HepG2 (cell line): ENCODE data around the gene KRT82. TPM values are rescaled to one million over a fixed set of nuclear protein-coding genes. Genes with fewer than 3 reads are reported as not detected.

ENCODE experiments used
- ATAC-seq: fragments of 200-7000 bp; cut with Tn5 transposase; 3 replicates; pipeline ENCODE4 v1.9.1; 2020; ENCODE audit warnings: mild to moderate bottlenecking, moderate library complexity
- BruUV-seq: library from RNA; stranded (reverse); fragments of 400-500 nt; replicated peaks from 2 replicates; lab custom pipeline; 2021; lab: Mats Ljungman, UMichigan
- CTCF ChIA-PET: fragments of 300-600 bp; formaldehyde crosslinking; extraction: SDS; loops from one replicate; lab custom pipeline; 2021; ENCODE audit warnings: low total read pairs, inconsistent platforms, low intra/inter-chr PET ratio; lab: Yijun Ruan, JAX
- POLR2A ChIA-PET: fragments of 350-600 bp; sonication (Branson Sonifier 250); formaldehyde crosslinking; loops from one replicate; lab custom pipeline; 2020; ENCODE audit warnings: antibody characterized with exemption, inconsistent platforms; lab: Yijun Ruan, JAX
- DNase-seq: peaks from one replicate; pipeline ENCODE4 v3.0.0-alpha.2; 2015; ENCODE audit warnings: low spot score
- FAIRE-seq: peaks from 3 replicates; lab custom pipeline; 2011; peaks lifted over from hg19 to GRCh38; lab: Jason Lieb, UNC
- H2AFZ ChIP-seq: one replicate; pipeline ENCODE4 v1.6.1; 2011; ENCODE audit warnings: low read length, inconsistent platforms
- H3K27ac ChIP-seq: fragments of 300-600 bp; 3 replicates; pipeline ENCODE4 v1.8.0; 2011; ENCODE audit warnings: mixed run types, mild to moderate bottlenecking, mixed read lengths, low read length, inconsistent platforms; ENCODE audit not compliant: insufficient read depth; ENCODE audit errors: extremely low read length
- H3K27me3 ChIP-seq, 2 experiments: fragments of 200-600 bp in 1 of 2; 2 replicates in 1 of 2; 3 replicates in 1 of 2; pipeline versions ENCODE4 v1.6.0 to v1.8.0; 2011; ENCODE audit warnings: low read length in 2 of 2, mild to moderate bottlenecking in 2 of 2, moderate library complexity in 2 of 2, inconsistent platforms in 1 of 2; ENCODE audit not compliant: insufficient read depth in 2 of 2, control insufficient read depth in 1 of 2
- H3K36me3 ChIP-seq, 2 experiments: fragments of 200-600 bp in 1 of 2; replicated peaks in 1 of 2; 2 replicates in 1 of 2; 3 replicates in 1 of 2; pipeline versions ENCODE4 v1.5.1 to v1.8.0; 2011; ENCODE audit warnings: low read length in 2 of 2, inconsistent platforms in 1 of 2; ENCODE audit not compliant: insufficient read depth in 2 of 2, control insufficient read depth in 1 of 2
- H3K4me1 ChIP-seq: 2 replicates; pipeline ENCODE4 v1.5.1; 2012; ENCODE audit warnings: low read length, inconsistent platforms; ENCODE audit not compliant: insufficient read depth
- H3K4me2 ChIP-seq: 2 replicates; pipeline ENCODE4 v1.6.0; 2011; ENCODE audit warnings: low read depth, low read length, inconsistent platforms
- H3K4me3 ChIP-seq, 3 experiments: fragments of 200-600 bp in 1 of 3; sonication (generic), shearing (Covaris generic) in 1 of 3; replicated peaks in 1 of 3; 2 replicates each; pipeline ENCODE4 v1.5.1; 2011 to 2016; ENCODE audit warnings: low read length in 3 of 3, inconsistent platforms in 2 of 3, low read depth in 2 of 3, mild to moderate bottlenecking in 2 of 3, control low read depth in 1 of 3, mixed read lengths in 1 of 3; ENCODE audit not compliant: insufficient read depth in 1 of 3
- H3K79me2 ChIP-seq: one replicate; pipeline ENCODE4 v1.6.1; 2011; ENCODE audit warnings: low read length, inconsistent platforms; ENCODE audit not compliant: insufficient read depth
- H3K9ac ChIP-seq: 2 replicates; pipeline ENCODE4 v1.6.0; 2011; ENCODE audit warnings: mild to moderate bottlenecking, low read depth, low read length, inconsistent platforms; ENCODE audit not compliant: insufficient read depth
- H3K9me3 ChIP-seq: 2 replicates; pipeline ENCODE4 v1.5.1; 2012; ENCODE audit warnings: mild to moderate bottlenecking, low read length
- H4K20me1 ChIP-seq: 2 replicates; pipeline ENCODE4 v1.6.0; 2011; ENCODE audit warnings: inconsistent platforms, mild to moderate bottlenecking, low read length, moderate library complexity; ENCODE audit not compliant: insufficient read depth
- ARID2 ChIP-seq: sonication (generic); formaldehyde crosslinking; IDR thresholded peaks from 2 replicates; pipeline ENCODE4 v1.8.1; 2022; ENCODE audit warnings: mild to moderate bottlenecking, missing genetic modification reagents, borderline replicate concordance
- CBX2 ChIP-seq, 2 experiments: fragments of 200-600 bp in 1 of 2; sonication (generic); formaldehyde crosslinking in 1 of 2; IDR thresholded peaks; 2 replicates each; pipeline versions ENCODE4 v1.7.0 to v1.8.1; 2018 to 2022; ENCODE audit warnings: low read depth in 2 of 2, low read length in 1 of 2, mild to moderate bottlenecking in 1 of 2, missing genetic modification reagents in 1 of 2
- CBX5 ChIP-seq: sonication (generic); formaldehyde crosslinking; IDR thresholded peaks from 2 replicates; pipeline ENCODE4 v1.4.0; 2020; ENCODE audit warnings: missing genetic modification reagents, borderline replicate concordance
- CEBPG ChIP-seq: IDR thresholded peaks from 2 replicates; pipeline ENCODE4 v1.6.1; 2016
- DNMT1 ChIP-seq: sonication (generic); formaldehyde crosslinking; IDR thresholded peaks from 2 replicates; pipeline ENCODE4 v1.5.1; 2020; ENCODE audit warnings: mild to moderate bottlenecking, missing genetic modification reagents
- KLF15 ChIP-seq: sonication (generic); formaldehyde crosslinking; IDR thresholded peaks from 2 replicates; pipeline ENCODE4 v1.8.1; 2023; ENCODE audit warnings: borderline replicate concordance, mild to moderate bottlenecking, inconsistent platforms, missing genetic modification reagents, mixed read lengths
- MXD3 ChIP-seq: IDR thresholded peaks from 2 replicates; pipeline ENCODE4 v1.6.1; 2016; ENCODE audit warnings: mild to moderate bottlenecking, missing biosample characterization, missing genetic modification reagents
- MXD4 ChIP-seq: IDR thresholded peaks from 2 replicates; pipeline ENCODE4 v1.6.1; 2016; ENCODE audit warnings: mild to moderate bottlenecking, missing biosample characterization, missing genetic modification reagents
- PHF21A ChIP-seq: sonication (generic); formaldehyde crosslinking; IDR thresholded peaks from 2 replicates; pipeline ENCODE4 v1.5.0; 2020; ENCODE audit warnings: mild to moderate bottlenecking, missing genetic modification reagents
- RFX1 ChIP-seq: fragments of 450-650 bp; IDR thresholded peaks from 2 replicates; pipeline ENCODE4 v1.6.1; 2017
- SP5 ChIP-seq: IDR thresholded peaks from 2 replicates; pipeline ENCODE4 v1.6.1; 2016; ENCODE audit warnings: low read depth, borderline replicate concordance
- TOE1 ChIP-seq: sonication (generic); formaldehyde crosslinking; IDR thresholded peaks from 2 replicates; pipeline ENCODE4 v1.4.0; 2020; ENCODE audit warnings: mild to moderate bottlenecking, missing genetic modification reagents
- YEATS2 ChIP-seq: sonication (generic); formaldehyde crosslinking; IDR thresholded peaks from 2 replicates; pipeline ENCODE4 v1.4.0; 2020; ENCODE audit warnings: missing genetic modification reagents, borderline replicate concordance
- ZNF496 ChIP-seq: sonication (generic); formaldehyde crosslinking; IDR thresholded peaks from 2 replicates; pipeline ENCODE4 v1.8.1; 2023; ENCODE audit warnings: mild to moderate bottlenecking, moderate library complexity, missing genetic modification reagents; ENCODE audit not compliant: insufficient replicate concordance
- ZNF660 ChIP-seq: sonication (generic); formaldehyde crosslinking; IDR thresholded peaks from 2 replicates; pipeline ENCODE4 v1.5.1; 2020; ENCODE audit warnings: mild to moderate bottlenecking, low read depth, missing genetic modification reagents, borderline replicate concordance
- ZSCAN25 ChIP-seq: sonication (generic); formaldehyde crosslinking; IDR thresholded peaks from 2 replicates; pipeline ENCODE4 v1.8.0; 2022; ENCODE audit warnings: mild to moderate bottlenecking, missing genetic modification reagents
- WGBS: methylation state at CpG from one replicate; pipeline ENCODE4 v1.1.6; 2017; ENCODE audit warnings: low lambda C conversion rate; 5-methylcytosine and 5-hydroxymethylcytosine counted together
- in situ Hi-C: cut with HindIII; loops from 2 replicates; pipeline ENCODE4 v1.10.0; 2017; ENCODE audit warnings: low pct_unique_long_range_greater_than_20kb; ENCODE audit not compliant: extremely low pct_ligation_motif_present
- intact Hi-C: fragments of 100-400 bp; cut with micrococcal nuclease; formaldehyde crosslinking; loops from one replicate; pipeline ENCODE4 v1.10.0; 2022; ENCODE audit not compliant: unreplicated experiment
- polyA plus RNA-seq, 8 experiments: library from polyadenylated mRNA; depleted of rRNA in 3 of 8; stranded (reverse) in 7 of 8; unstranded in 1 of 8; fragments of >200 nt; fragmentation: Illumina TruSeq in 4 of 8; extraction: Trizol in 4 of 8; gene quantifications; 2 replicates each; pipeline versions ENCODE4 v1.2.1 to v1.2.3, GENCODE V29; 2011 to 2016; ENCODE audit warnings: low read depth in 4 of 8, missing spikeins in 1 of 8, mixed read lengths in 1 of 8; ENCODE audit not compliant: insufficient read depth in 1 of 8
- total RNA-seq, 5 experiments: library from RNA; depleted of rRNA; stranded (reverse); fragments of >200 nt; fragmentation: Illumina TruSeq; extraction: Trizol; gene quantifications; 2 replicates each; pipeline ENCODE4 v1.2.3, GENCODE V29; 2016; ENCODE audit warnings: low read depth in 1 of 5
- TF ChIP-seq, protein P1 (sequence below), 2 experiments: sonication (generic) in 1 of 2; formaldehyde crosslinking in 1 of 2; IDR thresholded peaks; 2 replicates each; pipeline versions ENCODE4 v1.4.0 to v1.6.1; 2018 to 2020; ENCODE audit warnings: missing genetic modification reagents in 2 of 2, borderline replicate concordance in 1 of 2, low read depth in 1 of 2, mild to moderate bottlenecking in 1 of 2, missing biosample characterization in 1 of 2
- TF ChIP-seq, protein P2 (sequence below): sonication (generic); formaldehyde crosslinking; IDR thresholded peaks from 2 replicates; pipeline ENCODE4 v1.4.0; 2020; ENCODE audit warnings: low read depth, mild to moderate bottlenecking, missing genetic modification reagents

The KRT82 gene
- total and polyA plus RNA-seq, 2 of the 13 experiments (the other 11 are each of a cell fraction or from before 2014, with no cell fraction given) = not detected

DNA sequence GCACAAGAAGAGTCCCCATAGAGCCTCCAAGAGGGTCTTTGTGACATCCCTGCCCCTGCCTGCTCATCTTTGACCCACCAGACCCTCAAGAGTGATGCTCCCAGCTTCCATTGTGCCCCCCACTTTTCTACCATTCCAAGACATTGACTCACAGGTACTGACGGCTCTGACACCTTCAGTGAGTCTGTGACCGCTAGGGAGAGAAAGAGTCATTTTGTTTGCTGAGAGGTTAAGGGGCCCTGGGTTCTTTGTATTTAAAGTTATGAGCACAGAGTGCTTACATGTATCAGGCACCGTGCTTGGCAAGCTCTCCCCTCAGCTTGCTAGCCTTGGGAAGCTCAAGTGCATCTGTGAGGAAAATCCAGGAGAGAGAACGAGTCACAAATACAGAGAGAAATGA, 7.1 kb upstream of the KRT82 start (continued):
- TF ChIP-seq YEATS2 (CRISPR knock-in tag) = no peak
- TF ChIP-seq CEBPG (CRISPR knock-in tag) = no peak
- TF ChIP-seq PHF21A (CRISPR knock-in tag) = no peak
- TF ChIP-seq DNMT1 (CRISPR knock-in tag) = no peak
- no peak for TF ChIP-seq CBX2 (IDR thresholded peaks at IDR 0.05; ENCODE audit: low read depth, low read length)
- TF ChIP-seq CBX2 (CRISPR knock-in tag; IDR thresholded peaks at IDR 0.05; ENCODE audit: low read depth) = no peak
- TF ChIP-seq, all 625 proteins: peak for 0

GRCh38 chr12:52411815-52412214, 5.7 kb upstream of the KRT82 start:
- no peak for ATAC-seq
- no peak for TF ChIP-seq ZSCAN25 (CRISPR knock-in tag)
- TF ChIP-seq, protein P1, sequence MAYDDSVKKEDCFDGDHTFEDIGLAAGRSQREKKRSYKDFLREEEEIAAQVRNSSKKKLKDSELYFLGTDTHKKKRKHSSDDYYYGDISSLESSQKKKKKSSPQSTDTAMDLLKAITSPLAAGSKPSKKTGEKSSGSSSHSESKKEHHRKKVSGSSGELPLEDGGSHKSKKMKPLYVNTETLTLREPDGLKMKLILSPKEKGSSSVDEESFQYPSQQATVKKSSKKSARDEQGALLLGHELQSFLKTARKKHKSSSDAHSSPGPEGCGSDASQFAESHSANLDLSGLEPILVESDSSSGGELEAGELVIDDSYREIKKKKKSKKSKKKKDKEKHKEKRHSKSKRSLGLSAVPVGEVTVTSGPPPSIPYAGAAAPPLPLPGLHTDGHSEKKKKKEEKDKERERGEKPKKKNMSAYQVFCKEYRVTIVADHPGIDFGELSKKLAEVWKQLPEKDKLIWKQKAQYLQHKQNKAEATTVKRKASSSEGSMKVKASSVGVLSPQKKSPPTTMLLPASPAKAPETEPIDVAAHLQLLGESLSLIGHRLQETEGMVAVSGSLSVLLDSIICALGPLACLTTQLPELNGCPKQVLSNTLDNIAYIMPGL (CRISPR knock-in tag; IDR thresholded peaks at IDR 0.05; ENCODE audit: borderline replicate concordance in 1 of 2, low read depth in 1 of 2) = no peak
- TF ChIP-seq SP5 (CRISPR knock-in tag) = no peak
- TF ChIP-seq ARID2 = no peak
- TF ChIP-seq ZNF496 (CRISPR knock-in tag) = no peak
- no peak for TF ChIP-seq CBX5 (CRISPR knock-in tag)
- TF ChIP-seq RFX1 = no peak
- TF ChIP-seq KLF15 (CRISPR knock-in tag) = no peak
- TF ChIP-seq MXD4 (CRISPR knock-in tag) = no peak
- TF ChIP-seq ZNF660 = no peak
- TF ChIP-seq, protein P2, sequence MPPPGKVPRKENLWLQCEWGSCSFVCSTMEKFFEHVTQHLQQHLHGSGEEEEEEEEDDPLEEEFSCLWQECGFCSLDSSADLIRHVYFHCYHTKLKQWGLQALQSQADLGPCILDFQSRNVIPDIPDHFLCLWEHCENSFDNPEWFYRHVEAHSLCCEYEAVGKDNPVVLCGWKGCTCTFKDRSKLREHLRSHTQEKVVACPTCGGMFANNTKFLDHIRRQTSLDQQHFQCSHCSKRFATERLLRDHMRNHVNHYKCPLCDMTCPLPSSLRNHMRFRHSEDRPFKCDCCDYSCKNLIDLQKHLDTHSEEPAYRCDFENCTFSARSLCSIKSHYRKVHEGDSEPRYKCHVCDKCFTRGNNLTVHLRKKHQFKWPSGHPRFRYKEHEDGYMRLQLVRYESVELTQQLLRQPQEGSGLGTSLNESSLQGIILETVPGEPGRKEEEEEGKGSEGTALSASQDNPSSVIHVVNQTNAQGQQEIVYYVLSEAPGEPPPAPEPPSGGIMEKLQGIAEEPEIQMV = no peak
- TF ChIP-seq MXD3 = no peak
- no peak for TF ChIP-seq TOE1 (CRISPR knock-in tag)
- FAIRE-seq = no peak
- Histone ChIP-seq H3K27ac (no peak overlapping the region), H2AFZ (no peak overlapping the region), H3K4me1 (no peaks in the 10 kb centered on the region), H3K79me2 (no peaks in the 10 kb centered on the region), H3K4me2 (no peak overlapping the region), H4K20me1 (no peaks in the 10 kb centered on the region), H3K9me3 (no peaks in the 10 kb centered on the region), H3K9ac (no peak overlapping the region), H3K4me3 (no peak overlapping the region), H3K36me3 (no peaks in the 10 kb centered on the region), H3K27me3 (no peaks in the 10 kb centered on the region; a peak in 1 of 5 replicates)
- intact Hi-C loops = no loop called here
- no peak for DNase-seq
- CTCF ChIA-PET = no interaction called here
- WGBS = no CpG with 5 or more reads among the region's 10 CpGs
- in situ Hi-C loops = no loop called here
- BruUV-seq = no TSS peak
- POLR2A ChIA-PET = no interaction called here
